DOHH2 (cell line): ENCODE data around the gene CHI3L2.
A peak's percentile ranks its signal among the peaks of the same experiment; 100 is the strongest.

Experiments used
- H3F3A ChIP-seq: fragments of 200-600 bp; sonication (generic), shearing (Covaris generic); 2 replicates; pipeline ENCODE4 v1.6.0; 2016; ENCODE audit warnings: antibody characterized with exemption, mild to moderate bottlenecking; ENCODE audit not compliant: control insufficient read depth, insufficient read depth
- H3K27ac ChIP-seq: fragments of 200-600 bp; sonication (generic); 2 replicates; pipeline ENCODE4 v1.5.1; 2014; ENCODE audit warnings: low read depth, mild to moderate bottlenecking, low read length, moderate library complexity
- H3K27me3 ChIP-seq: fragments of 200-600 bp; sonication (generic); 2 replicates; pipeline ENCODE4 v1.6.1; 2014; ENCODE audit warnings: mild to moderate bottlenecking, low read length, mixed read lengths; ENCODE audit not compliant: control insufficient read depth
- H3K36me3 ChIP-seq: fragments of 200-600 bp; sonication (generic); 2 replicates; pipeline ENCODE4 v1.6.1; 2014; ENCODE audit warnings: mild to moderate bottlenecking, low read length, moderate library complexity, mixed read lengths; ENCODE audit not compliant: control insufficient read depth
- H3K4me1 ChIP-seq: fragments of 200-600 bp; sonication (generic); 2 replicates; pipeline ENCODE4 v1.6.1; 2014; ENCODE audit warnings: mild to moderate bottlenecking, low read length, mixed read lengths; ENCODE audit not compliant: control insufficient read depth
- H3K4me2 ChIP-seq: fragments of 200-600 bp; sonication (generic); 2 replicates; pipeline ENCODE4 v1.6.0; 2014; ENCODE audit warnings: mild to moderate bottlenecking, low read length, moderate library complexity
- H3K4me3 ChIP-seq: fragments of 200-600 bp; sonication (generic); 2 replicates; pipeline ENCODE4 v1.5.1; 2014; ENCODE audit warnings: mild to moderate bottlenecking, low read length, mixed read lengths
- H3K79me2 ChIP-seq: fragments of 200-600 bp; sonication (generic); 2 replicates; pipeline ENCODE4 v1.6.1; 2014; ENCODE audit warnings: mild to moderate bottlenecking, low read length, mixed read lengths; ENCODE audit not compliant: control insufficient read depth
- H3K9me2 ChIP-seq: fragments of 200-600 bp; sonication (generic); replicated peaks from 2 replicates; pipeline ENCODE4 v1.6.1; 2014; ENCODE audit warnings: mild to moderate bottlenecking, low read length, mixed read lengths; ENCODE audit not compliant: control insufficient read depth
- H3K9me3 ChIP-seq: fragments of 200-600 bp; sonication (generic); 2 replicates; pipeline ENCODE4 v1.6.1; 2014; ENCODE audit warnings: antibody characterized with exemption, low read length, mixed read lengths; ENCODE audit not compliant: control insufficient read depth, insufficient read depth
- H4K20me1 ChIP-seq: fragments of 200-600 bp; sonication (generic); 2 replicates; pipeline ENCODE4 v1.6.0; 2014; ENCODE audit warnings: low read depth, mild to moderate bottlenecking, antibody characterized with exemption, low read length, moderate library complexity; ENCODE audit not compliant: control insufficient read depth, insufficient read depth
- EZH2phosphoT487 ChIP-seq: fragments of 200-600 bp; sonication (generic); IDR thresholded peaks from 2 replicates; pipeline ENCODE4 v1.6.1; 2017; ENCODE audit warnings: borderline replicate concordance, mild to moderate bottlenecking, antibody characterized with exemption, low read length, moderate library complexity, mixed read lengths
- TF ChIP-seq, protein P1 (sequence below): fragments of 200-600 bp; sonication (generic); IDR thresholded peaks from one replicate; pipeline ENCODE4 v1.5.1; 2014; ENCODE audit warnings: antibody characterized with exemption, mild to moderate bottlenecking, low read depth, low read length; ENCODE audit not compliant: poor library complexity, severe bottlenecking

The CHI3L2 gene

DNA sequence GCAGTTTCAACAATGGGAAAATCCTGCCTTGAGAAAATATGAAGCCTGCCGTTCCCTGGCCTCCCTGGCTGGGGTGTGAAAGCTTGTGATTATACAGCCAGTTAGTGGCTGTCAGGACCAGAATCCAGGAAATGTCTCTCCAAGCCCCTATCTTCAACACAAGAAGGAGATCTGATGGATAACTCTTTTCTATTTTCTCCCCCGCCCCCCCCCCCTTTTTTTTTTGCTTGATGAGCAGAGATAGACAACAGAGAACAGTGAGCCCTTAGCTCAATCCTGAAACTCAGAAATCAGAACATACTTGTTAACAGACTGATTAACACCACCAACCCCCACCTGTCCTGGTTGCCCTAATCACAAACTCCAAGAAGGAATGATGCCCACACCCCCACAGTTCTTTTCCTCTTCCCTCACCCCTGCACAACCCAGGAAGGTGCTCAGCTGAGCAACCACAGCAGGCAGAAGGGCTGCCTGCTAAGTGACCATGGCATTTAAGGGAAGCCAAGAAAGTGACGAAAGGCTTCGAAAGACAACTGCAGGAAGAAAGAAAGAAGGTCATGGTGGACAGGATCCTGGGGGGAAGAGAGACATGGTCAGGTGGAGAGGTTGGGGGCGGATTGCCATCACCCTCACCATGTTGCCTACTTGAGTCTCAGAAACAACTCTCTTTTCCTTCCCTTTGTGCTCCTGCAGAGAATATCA lies 14.7 kb upstream of the CHI3L2 start:
- H3K4me2 ChIP-seq, result peak overlapping the region; percentile 87
- peaks cover 11% of the 10 kb centered on the region for H3K36me3 ChIP-seq
- H3F3A ChIP-seq, result peaks cover 68% of the 10 kb centered on the region
- peak overlapping the region; percentile 98 for H3K27ac ChIP-seq
- no peaks in the 10 kb centered on the region for H4K20me1 ChIP-seq
- H3K4me3 ChIP-seq, result peak overlapping the region; percentile 57
- peaks cover 74% of the 10 kb centered on the region for H3K4me1 ChIP-seq
- H3K9me3 ChIP-seq, result no peaks in the 10 kb centered on the region
- no peaks in the 10 kb centered on the region for H3K27me3 ChIP-seq
- TF ChIP-seq, protein P1, sequence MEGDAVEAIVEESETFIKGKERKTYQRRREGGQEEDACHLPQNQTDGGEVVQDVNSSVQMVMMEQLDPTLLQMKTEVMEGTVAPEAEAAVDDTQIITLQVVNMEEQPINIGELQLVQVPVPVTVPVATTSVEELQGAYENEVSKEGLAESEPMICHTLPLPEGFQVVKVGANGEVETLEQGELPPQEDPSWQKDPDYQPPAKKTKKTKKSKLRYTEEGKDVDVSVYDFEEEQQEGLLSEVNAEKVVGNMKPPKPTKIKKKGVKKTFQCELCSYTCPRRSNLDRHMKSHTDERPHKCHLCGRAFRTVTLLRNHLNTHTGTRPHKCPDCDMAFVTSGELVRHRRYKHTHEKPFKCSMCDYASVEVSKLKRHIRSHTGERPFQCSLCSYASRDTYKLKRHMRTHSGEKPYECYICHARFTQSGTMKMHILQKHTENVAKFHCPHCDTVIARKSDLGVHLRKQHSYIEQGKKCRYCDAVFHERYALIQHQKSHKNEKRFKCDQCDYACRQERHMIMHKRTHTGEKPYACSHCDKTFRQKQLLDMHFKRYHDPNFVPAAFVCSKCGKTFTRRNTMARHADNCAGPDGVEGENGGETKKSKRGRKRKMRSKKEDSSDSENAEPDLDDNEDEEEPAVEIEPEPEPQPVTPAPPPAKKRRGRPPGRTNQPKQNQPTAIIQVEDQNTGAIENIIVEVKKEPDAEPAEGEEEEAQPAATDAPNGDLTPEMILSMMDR, result no peak
- no peak for TF ChIP-seq EZH2phosphoT487
- H3K79me2 ChIP-seq, result no peaks in the 10 kb centered on the region
- no peaks in the 10 kb centered on the region for H3K9me2 ChIP-seq

GRCh38 chr1:111213412-111213811 lies 14.1 kb upstream of the CHI3L2 start:
- Histone ChIP-seq H3K9me2 (no peaks in the 10 kb centered on the region), H4K20me1 (no peaks in the 10 kb centered on the region), H3K4me1 (peaks cover 74% of the 10 kb centered on the region), H3F3A (peaks cover 69% of the 10 kb centered on the region), H3K4me2 (peak overlapping the region; percentile 87), H3K4me3 (peak overlapping the region; percentile 57), H3K36me3 (peaks cover 11% of the 10 kb centered on the region), H3K9me3 (no peaks in the 10 kb centered on the region), H3K27me3 (no peaks in the 10 kb centered on the region), H3K27ac (peak overlapping the region; percentile 98), H3K79me2 (no peaks in the 10 kb centered on the region)
- TF ChIP-seq EZH2phosphoT487, result no peak
- TF ChIP-seq, protein P1, result no peak

- Histone ChIP-seq H3K36me3 (peaks cover 12% of the 10 kb centered on the region), H3K4me2 (peak overlapping the region; percentile 87), H3K27me3 (no peaks in the 10 kb centered on the region), H3K27ac (peak overlapping the region; percentile 98), H3K4me1 (peaks cover 75% of the 10 kb centered on the region), H3K4me3 (peak overlapping the region; percentile 57), H3F3A (peaks cover 77% of the 10 kb centered on the region), H3K79me2 (no peaks in the 10 kb centered on the region), H4K20me1 (no peaks in the 10 kb centered on the region), H3K9me3 (no peaks in the 10 kb centered on the region), H3K9me2 (no peaks in the 10 kb centered on the region)
- no peak for TF ChIP-seq EZH2phosphoT487
- TF ChIP-seq, protein P1, result no peak
Observed at GRCh38 chr1:111214074-111214801, 13.3 kb upstream of the CHI3L2 start.
